ENCODE measurements around the gene RBM7.
A peak's percentile ranks its signal among the peaks of the same experiment; 100 is the strongest.

RBM7 gene, protein sequence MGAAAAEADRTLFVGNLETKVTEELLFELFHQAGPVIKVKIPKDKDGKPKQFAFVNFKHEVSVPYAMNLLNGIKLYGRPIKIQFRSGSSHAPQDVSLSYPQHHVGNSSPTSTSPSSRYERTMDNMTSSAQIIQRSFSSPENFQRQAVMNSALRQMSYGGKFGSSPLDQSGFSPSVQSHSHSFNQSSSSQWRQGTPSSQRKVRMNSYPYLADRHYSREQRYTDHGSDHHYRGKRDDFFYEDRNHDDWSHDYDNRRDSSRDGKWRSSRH

DNA sequence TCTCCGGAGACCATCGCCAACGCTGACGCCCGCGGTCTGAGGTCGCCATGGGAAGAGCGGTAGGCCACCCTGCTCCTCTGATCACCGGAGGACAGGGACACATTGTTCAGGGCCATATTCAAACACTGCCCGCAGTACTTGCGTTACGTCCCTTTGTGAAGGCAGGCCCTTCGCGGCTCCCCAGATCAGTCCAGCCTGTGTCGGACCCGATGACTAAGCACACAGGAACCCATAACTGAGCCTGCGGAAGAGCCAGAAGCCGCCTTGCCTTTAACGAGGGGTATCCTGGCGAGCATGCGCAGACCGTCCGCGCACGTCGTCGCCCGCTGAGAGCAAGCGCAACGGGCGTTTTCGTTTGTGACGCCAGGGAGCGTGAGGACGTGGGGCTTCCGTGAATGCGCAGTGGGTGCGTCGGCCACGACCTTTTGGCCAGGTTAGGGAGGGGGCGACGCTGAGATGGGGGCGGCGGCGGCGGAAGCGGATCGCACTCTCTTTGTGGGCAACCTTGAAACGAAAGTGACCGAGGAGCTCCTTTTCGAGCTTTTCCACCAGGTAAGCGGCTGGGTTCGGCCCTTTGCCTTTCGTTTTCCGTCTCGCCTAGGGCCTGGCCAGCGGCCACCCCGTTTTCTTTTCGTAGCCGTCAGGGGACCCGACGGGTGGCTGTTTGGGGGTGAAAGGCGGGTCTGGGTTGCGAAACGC is at the start of gene RBM7, which contains the start of gene C11orf71:
Gene RBM7 (plus strand): TSS at position 451 of the 699 bp plus-strand sequence. CDS start 6 bp downstream, at position 457.
Gene C11orf71 (minus strand): TSS at position 296 of the 699 bp plus-strand sequence. CDS start 180 bp downstream, at position 116.
- peak; percentile 93 to 97 for DNase-seq (ENCODE audit: low read depth in 1 of 2, low spot score in 1 of 2)

DNA sequence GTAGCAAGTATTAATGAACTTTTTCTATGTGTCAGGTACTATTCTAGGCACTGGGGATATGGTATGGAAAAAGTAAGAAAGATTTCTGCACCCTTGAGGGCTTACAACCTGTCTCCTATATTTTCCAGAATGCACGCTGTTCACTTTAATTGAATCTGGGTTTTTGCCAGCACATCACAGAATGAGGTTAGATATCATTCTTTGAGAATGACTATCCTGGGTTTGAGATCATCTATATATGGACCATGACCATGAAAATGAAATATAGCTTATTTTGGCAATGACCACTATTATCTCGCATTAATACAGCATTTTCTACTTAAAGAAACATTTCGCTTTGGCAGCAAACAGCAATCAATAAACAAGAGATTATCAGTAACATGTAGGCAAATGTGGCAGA is 47.0 kb upstream of the RBM7 start:
- no peak for DNase-seq (ENCODE audit: low read depth in 1 of 2, low spot score in 1 of 2)

DNA sequence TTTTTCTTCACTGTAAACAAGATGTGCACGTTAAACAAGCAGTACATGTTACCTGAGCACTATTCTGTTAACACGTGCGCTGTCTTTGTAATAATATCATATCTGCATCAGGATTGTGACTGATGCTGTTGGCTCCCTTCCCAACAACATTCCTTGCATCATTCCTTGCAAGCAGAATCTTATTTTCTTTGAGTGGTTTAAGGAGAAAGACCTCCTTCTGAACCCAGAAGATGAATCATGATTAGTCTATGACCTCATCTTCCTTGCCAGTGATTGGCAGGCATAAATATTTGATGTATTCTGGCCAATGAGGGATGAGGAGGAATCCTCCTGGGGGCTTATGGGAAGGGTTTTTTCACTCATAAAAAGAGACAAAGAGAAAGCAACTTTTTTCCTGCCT is 46.4 kb upstream of the RBM7 start:
- DNase-seq (ENCODE audit: low read depth in 1 of 2, low spot score in 1 of 2): no peak

DNA sequence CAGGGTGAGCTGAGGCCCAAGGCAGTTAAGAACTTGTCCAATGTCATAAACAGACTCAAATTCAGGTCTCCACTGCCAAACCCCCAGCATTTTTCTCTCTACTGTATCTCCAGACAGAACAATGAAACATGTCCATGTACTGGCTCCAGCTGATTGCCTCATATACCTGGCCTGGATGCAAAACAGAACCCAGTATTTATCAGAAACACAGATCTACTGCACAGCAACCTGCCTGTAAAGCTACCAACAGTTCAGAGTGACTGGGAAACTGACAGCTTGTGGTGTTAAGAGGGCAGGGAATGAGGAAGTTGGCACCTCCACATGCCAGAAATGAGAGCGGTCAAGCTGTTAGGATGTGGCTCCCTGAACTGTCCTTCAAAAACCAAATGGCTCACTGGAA is 41.8 kb upstream of the RBM7 start:
- no peak for DNase-seq (ENCODE audit: low read depth in 1 of 2, low spot score in 1 of 2)

DNA sequence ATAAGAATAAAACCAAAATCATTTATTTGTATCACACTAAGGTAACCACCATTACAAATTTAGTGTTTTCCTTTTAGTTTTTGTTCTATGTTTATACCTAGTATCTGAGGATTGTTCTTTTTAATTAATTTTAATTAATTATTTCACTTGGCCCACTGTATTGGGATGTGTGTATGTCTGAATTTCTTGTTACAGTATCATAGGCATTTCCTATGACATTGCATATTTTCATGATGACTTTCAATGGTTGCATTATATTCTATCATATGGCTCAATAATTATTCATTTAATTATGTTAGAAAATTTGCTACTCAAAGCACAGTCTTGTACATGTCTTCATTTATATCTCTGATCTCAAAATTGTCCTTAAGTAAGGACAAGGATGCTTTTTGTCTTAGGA is 41.1 kb upstream of the RBM7 start:
- DNase-seq (ENCODE audit: low read depth in 1 of 2, low spot score in 1 of 2): no peak

DNA sequence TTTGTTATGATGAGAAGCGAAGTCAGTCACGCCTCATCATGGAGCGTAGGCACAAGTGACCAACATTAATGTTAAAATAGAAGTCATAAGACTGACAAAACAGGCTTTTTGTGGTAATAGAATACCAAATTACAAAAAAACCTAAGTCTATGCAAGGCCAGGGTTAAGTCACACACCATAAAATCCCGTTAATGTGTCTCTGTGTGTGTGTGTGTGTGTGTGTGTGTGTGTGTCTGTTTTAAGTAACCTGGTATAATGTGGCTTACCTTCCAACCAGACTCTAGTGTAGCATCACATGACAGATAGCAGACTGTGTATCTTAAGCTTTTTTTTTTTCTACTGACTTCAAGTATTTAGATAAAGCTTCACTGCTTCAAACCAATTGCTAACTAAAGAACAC is 38.1 kb upstream of the RBM7 start:
- DNase-seq (ENCODE audit: low read depth in 1 of 2, low spot score in 1 of 2): no peak

DNA sequence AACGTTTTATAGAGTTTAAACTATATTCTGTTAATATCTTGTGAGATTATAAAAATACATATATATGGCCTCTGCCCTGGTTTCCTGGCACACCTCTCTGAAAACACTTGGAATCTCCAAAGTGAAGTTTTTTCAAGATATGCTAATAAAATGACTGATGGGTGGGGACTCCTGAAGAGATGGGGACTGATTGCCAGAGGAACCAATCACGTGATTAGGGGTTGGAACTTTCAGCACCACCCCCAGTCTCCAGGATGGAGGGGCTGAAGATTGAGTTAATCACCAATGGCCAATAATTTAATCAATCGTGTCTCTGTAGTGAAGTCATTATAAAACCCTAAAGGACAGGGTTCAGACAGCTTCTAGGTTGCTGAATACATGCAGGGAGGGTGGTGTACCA is 37.5 kb upstream of the RBM7 start:
- DNase-seq (ENCODE audit: low read depth in 1 of 2, low spot score in 1 of 2): no peak

DNA sequence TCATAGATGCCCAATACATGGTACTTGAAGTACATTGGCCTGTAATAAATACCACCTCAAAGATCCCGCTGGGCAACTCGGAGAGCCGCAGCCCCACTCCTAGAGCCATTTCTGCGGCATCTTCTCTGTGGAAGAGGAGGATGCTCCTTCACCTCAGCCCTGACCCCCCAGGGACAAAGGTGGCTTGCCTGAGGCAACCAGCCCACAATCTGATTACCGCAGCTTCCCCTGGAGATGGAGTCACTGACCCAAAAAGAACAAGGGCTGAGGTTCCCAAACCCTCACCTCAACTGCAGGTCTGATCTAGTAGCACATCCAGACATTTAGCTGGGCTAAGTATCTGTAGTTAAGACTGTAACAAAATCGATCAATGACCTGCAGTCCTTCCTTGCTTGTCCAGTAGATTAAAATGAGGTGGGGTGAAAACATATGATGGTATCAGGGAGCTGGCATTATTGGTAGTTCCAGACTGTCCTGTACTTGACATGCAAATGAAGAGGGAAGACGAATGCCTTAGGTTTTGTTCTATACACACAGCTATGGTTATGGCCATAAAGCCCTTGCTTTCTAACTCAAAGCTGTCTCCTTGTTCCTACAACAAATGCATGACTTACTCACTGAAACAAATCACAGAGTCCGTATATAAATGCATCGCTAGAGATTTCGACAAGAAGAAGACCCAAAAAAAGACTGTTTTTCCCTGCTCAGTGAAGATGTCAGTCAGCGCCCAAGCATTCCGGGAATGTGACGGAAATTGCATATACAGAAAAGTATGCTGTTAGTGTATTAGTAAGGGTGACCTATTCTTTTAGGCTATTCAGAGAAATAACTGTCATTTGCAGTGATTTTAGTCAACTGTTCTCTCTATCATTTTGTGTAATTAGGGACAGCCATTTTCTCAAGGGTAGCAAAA is 33.9 kb upstream of the RBM7 start:
- DNase-seq (ENCODE audit: low read depth in 1 of 2, low spot score in 1 of 2): no peak

DNA sequence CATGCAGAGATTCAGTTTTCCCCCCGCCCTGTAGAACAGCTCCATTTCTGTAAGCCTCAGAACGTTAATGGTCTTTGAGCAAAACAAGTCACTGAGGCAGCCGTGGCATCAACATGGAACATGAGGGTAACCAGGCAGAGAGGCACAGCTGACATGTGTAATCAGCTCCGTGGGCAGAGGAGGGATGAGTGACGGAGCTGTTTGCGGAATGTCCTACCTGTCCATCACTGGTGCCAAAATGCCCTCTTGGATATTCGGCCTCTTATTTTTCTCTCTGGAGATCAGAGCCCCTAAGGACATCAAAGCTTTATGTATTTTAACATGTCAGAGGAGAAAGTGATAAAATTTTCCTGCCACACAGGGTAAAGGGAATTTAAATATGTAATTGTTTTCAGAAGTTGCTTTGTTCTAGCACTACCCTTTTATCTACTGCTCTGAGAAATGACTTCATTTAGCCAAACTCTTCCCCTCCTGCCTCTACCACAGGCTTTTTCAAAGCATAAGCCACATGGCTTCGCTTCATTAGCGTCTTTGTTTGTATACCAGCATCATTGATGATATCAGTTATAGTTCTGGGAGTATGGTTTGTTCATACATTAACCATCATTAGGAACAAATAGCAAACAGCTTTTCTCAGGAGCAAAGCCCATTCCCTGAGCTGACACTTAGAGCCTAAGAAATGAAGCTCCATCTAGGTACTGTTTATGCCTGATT is 33.1 kb upstream of the RBM7 start:
- DNase-seq (ENCODE audit: low read depth in 1 of 2, low spot score in 1 of 2): no peak

DNA sequence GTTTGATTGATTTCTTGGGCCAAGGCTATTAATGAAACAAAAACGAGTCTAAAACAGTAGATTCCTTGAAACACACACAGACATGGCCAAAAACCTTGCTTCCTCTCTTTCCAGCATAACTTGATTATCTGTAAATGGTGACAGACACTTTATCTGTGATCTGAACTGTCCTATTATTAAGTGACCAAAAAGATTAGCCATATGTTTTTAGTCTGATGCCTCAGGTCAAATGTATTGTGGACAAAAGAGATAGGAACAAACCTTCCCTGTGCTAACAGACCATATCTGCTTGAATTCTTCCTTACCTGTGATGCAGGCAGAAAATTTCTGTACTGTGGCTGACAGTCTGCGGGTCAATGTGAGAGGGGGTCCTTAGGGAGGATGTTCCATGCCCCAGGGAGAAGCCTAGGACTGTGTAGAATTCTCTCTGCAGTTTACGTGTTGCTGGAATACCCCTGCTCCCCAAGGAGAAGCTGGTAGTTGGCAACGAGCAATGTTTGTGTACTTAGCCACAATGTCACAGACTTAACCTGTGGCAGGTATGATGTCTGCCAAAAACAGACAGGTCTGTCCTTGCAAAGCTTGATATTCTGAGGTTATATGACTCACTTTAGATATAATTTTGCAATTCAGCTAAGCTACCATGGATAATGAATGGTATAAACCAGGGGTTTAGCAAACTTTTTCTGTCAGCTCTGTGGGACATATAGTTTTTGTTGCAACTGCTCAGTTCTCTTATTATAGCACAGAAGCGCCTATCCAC is 31.4 kb upstream of the RBM7 start:
- DNase-seq (ENCODE audit: low read depth in 1 of 2, low spot score in 1 of 2): no peak

DNA sequence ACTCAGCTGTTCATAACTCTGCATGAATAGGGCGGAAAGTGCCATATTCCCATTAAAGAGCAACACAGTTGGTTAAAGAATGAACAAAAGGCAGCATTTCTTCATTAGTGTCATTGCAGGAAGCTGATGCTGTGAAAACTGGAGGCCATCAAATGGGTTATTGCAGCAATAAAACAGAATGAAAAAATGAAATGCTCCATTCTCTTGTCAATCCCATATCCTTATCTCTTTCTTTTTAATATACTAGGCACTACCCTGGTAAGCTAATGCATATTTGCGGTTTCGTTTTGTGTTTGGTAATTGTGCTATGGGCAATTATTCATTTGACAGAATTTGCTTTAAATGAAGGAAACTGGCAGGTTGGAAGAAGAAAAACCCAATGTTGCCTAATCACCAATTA is 25.4 kb upstream of the RBM7 start:
- DNase-seq (ENCODE audit: low read depth in 1 of 2, low spot score in 1 of 2): no peak

DNA sequence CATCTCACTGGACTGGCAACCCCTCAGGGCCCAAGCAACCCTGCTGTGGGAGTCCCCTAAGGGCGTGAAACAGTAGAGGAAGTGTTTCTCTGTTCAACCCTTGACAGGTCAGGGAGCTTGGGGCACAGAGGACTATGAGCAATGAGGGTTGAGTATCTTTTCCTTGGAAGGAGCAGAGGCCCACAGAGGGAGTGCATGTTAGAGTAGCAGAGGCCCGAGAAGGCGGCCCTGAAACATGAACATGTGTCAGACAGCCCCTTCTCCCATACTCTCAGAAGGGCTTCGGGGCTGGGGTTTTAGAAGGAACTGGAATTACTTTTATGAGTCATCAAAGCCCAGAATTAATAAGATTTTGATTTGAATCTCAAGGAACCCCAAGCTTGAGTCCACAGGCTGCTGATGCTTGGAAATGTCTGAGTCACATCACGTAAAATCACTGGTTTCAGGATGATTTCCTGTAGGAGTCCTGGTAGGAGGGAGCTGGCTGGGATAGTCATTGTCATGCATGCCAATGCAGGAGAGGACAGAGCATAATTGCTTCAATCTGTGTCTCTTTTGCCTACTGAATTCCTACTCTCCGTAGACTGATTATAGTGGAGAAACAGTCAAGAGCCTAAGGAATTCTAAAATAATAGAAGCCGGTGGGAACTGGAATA is 22.7 kb upstream of the RBM7 start:
- no peak for DNase-seq (ENCODE audit: low read depth in 1 of 2, low spot score in 1 of 2)

DNA sequence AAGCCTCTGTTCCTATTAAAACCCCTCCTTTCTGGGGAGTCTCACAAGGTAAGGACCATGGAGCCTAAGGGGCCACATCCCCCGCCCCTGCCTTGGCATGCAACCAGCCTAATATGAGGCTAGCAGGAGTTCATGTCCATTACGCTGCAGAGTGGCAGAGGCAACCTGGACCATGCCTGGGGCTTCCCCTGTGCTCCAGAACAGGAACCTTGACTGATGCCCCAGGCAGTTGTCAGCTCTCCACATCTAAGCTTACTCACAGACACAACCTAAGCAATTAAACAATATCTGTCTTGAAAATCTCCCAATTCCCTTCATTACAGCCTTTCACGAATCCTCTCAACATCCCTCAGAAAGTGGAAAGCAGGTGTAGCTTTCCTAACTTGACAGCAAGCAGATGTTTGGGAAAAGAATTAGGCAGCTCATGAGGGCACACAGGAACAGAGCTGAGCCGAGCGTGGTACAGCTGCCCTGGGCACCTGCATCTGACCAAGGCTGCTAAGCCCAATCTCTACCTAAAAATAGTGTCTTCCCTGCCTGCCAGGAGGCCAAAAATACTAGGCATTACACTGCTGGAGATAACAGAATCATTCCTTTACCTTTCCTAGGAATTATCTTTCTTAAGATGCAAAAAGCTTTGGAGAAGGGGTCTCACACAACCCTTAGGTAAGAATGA is 20.9 kb upstream of the RBM7 start:
- no peak for DNase-seq (ENCODE audit: low read depth in 1 of 2, low spot score in 1 of 2)

DNA sequence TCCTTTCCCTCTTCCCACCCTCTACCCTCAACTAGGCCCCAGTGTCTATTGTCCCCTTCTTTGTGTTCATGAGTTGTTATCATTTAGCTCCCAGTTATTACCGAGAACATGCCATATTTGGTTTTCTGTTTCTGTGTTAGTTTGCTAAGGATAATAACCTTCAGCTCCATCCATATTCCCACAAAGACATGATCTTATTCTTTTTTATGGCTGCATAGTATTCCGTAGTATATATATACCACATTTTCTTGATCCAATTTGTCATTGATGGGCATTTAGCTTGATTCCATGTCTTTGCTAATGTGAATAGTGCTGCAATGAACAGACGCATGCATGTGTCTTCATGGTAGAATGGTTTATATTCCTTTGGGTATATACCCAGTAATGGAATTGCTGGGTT is 18.0 kb upstream of the RBM7 start:
- DNase-seq (ENCODE audit: low read depth in 1 of 2, low spot score in 1 of 2): no peak

DNA sequence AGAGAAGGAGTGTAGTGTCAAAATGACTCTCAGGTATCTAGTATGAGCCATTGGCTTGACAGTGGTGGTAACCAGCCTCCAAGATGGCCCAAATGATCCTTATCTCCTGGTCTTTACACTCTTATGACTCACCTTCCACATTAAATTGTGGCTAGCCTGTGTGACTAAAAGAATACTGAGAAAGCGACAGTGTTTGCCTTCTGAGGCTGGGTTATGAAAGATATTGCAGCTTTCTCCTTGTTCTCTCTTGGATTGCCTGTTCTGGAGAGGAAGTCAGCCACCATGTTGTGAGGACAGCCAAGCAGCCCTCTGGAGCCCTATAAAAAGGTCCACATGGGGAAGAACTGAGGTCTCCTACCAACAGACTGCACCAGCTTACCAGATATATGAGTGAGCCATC is 16.0 kb upstream of the RBM7 start:
- no peak for DNase-seq (ENCODE audit: low read depth in 1 of 2, low spot score in 1 of 2)

DNA sequence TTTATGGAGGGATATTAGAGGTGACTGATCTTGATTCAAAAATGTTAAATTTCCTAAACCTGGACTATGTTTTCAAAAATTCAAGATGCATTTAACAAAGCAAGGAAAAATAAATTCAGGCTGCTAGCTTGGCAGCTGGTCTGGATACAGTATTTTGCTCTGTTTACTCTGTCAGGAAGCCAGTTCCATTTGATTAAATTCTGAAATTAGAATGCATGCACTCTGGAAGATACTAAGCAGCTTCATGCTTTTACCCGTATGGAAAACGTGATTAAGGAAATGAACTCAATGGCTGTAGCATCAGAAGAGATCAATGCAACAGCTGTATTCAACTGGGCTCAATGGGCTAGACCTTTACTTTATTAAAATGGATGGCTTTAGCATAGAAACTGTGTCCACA is 14.3 kb upstream of the RBM7 start:
- no peak for DNase-seq (ENCODE audit: low read depth in 1 of 2, low spot score in 1 of 2)

DNA sequence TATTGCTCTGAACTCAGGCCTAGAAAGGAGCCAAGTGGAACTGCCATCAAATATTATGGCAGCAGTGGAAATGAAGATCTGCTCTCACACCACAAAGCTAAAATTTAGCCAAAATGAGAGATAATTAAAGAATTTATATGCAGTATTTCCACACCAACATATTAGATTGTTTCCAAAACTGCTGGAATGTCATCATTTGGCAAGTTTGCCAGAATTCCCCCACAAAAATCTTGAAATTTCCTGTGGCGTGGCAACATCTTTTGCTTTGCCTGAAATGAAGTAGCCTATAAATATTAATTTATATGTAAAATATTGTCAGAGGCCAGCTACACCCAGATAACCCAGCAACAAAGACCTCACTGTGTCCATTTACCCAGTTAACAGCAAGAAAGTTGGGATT is 13.9 kb upstream of the RBM7 start:
- no peak for DNase-seq (ENCODE audit: low read depth in 1 of 2, low spot score in 1 of 2)

DNA sequence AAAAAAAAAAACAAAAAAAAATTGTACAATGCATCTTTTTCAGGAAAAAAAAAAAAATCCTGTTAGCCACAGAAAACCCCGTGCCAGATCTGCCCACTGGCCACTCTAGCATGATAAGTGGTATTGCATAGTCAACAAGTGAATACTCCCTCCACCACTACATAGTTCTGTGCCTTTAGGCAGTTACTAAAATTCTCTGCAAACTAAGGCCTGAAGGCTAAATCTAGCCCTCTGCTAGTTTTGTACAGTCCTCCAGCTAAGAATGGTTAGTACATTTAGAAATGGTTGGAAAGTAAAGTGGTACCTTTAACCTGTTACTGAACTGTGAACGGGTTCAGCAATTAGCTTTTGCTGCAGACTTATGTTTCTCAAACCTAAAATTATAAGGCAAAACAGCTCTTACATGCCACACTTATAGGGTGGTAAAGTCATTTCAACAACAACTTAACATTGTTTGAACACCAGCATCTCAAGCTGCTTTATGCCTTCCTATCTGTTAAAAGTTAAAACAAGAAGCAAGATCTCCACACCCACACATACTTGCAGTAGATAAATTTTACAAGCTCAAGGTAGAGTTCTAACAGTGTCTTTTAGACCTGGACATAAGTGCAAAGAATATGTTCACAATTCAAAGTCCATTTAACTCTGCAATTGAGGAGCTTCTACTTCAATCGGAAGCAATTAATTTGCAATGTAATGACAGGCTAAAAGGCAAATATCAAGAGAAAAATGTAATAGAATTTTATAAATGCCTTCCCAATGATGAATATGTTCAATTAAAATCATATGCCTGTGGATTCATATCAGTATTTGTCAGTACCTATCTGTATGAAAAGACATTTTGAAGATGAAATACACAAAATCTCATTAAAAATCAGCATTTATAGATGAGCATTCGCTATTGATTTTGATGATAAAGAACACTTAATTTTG is 7.5 kb upstream of the RBM7 start:
- no peak for DNase-seq (ENCODE audit: low read depth in 1 of 2, low spot score in 1 of 2)
